Stimulated activated naive CD8-positive, alpha-beta T cell treated with anti-CD3 and anti-CD28 coated beads, Interleukin-15, Interleukin-2, amounts not matched to agents 100 ng/mL and 50 ng/mL, for 24 hours (primary cell): ENCODE measurements around the gene PHLDA2.

Experiments
- H3K27ac Mint-ChIP-seq: one replicate; pipeline ENCODE4 v1.8.0; 2021; ENCODE audit warnings: mild to moderate bottlenecking, mixed read lengths
- H3K27me3 Mint-ChIP-seq: one replicate; pipeline ENCODE4 v1.8.0; 2021; ENCODE audit warnings: mixed read lengths
- H3K36me3 Mint-ChIP-seq: one replicate; pipeline ENCODE4 v1.8.0; 2021; ENCODE audit warnings: low read depth, mixed read lengths
- H3K4me1 Mint-ChIP-seq: one replicate; pipeline ENCODE4 v1.8.0; 2021; ENCODE audit warnings: low read depth, mixed read lengths
- H3K4me3 Mint-ChIP-seq: one replicate; pipeline ENCODE4 v1.8.0; 2021; ENCODE audit warnings: mild to moderate bottlenecking, mixed read lengths
- H3K9me3 Mint-ChIP-seq: one replicate; pipeline ENCODE4 v1.8.0; 2021; ENCODE audit warnings: mixed read lengths

The PHLDA2 gene

DNA sequence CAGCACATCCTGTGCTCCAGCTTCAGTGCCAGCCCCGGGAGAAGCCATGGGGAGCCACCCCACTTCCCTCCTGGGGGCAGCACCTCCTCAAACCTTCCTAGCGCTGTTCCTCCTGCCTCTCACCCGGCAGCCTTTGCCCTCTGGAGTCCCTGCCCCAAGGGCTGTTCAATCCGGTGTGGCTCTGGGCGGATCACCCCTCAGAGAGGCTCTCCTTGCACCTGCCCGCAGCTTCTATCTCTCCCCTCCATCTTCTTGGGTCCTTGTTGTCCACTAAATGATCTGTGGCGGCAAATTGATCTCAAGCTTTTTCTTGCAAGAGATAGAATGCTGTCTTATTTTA, 25.6 kb downstream of the PHLDA2 start:
- H3K4me1 Mint-ChIP-seq, result peaks cover 25% of the 10 kb centered on the region
- no peak overlapping the region for H3K27ac Mint-ChIP-seq
- H3K27me3 Mint-ChIP-seq, result no peaks in the 10 kb centered on the region
- H3K4me3 Mint-ChIP-seq, result peak overlapping the region; percentile 67
- H3K36me3 Mint-ChIP-seq, result peaks cover 5% of the 10 kb centered on the region
- H3K9me3 Mint-ChIP-seq, result peaks cover 4% of the 10 kb centered on the region

DNA sequence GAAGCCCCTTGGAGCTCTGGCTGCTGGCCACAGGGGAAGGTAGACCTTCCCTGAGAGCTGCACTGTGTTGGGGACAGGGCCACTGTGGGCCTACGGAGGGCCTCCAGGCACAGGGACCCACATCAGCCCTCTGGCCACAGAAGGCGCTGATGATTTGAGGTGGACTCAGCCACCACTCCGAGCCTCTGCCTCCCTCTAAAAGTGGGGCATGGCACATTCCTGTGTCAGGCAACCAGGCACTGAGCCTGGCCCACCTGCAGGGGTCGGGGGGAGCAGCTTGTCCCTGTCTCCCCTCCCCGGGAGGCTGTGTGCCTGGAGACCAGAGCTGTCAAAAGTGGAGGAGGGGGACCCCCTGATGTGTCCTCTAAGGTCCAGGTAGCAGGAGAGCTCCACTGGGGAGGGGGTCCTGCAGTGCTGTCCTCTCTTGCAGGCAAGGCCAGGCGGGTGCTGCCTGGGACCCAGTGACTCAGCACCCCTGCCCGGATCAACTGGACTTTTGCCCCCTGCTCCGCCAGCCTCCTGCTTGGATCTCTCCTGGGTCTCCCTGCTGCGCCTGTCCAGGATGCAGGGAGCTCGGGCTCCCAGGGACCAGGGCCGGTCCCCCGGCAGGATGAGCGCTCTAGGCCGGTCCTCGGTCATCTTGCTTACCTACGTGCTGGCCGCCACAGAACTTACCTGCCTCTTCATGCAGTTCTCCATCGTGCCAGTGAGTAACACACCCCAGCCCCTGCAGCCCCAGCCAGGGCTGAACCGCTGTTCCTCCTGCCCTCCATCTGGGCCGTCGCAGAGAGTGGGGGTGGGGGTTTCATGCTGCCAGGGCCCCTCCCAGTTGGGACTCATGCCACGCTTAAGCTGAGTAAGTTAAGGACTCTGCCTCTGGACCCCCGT, 26.2 kb downstream of the PHLDA2 start:
- H3K27ac Mint-ChIP-seq, result no peak overlapping the region
- no peaks in the 10 kb centered on the region for H3K27me3 Mint-ChIP-seq
- H3K4me1 Mint-ChIP-seq, result peaks cover 31% of the 10 kb centered on the region
- H3K4me3 Mint-ChIP-seq, result peak overlapping the region; percentile 74
- H3K36me3 Mint-ChIP-seq, result peaks cover 5% of the 10 kb centered on the region
- H3K9me3 Mint-ChIP-seq, result peaks cover 4% of the 10 kb centered on the region

DNA sequence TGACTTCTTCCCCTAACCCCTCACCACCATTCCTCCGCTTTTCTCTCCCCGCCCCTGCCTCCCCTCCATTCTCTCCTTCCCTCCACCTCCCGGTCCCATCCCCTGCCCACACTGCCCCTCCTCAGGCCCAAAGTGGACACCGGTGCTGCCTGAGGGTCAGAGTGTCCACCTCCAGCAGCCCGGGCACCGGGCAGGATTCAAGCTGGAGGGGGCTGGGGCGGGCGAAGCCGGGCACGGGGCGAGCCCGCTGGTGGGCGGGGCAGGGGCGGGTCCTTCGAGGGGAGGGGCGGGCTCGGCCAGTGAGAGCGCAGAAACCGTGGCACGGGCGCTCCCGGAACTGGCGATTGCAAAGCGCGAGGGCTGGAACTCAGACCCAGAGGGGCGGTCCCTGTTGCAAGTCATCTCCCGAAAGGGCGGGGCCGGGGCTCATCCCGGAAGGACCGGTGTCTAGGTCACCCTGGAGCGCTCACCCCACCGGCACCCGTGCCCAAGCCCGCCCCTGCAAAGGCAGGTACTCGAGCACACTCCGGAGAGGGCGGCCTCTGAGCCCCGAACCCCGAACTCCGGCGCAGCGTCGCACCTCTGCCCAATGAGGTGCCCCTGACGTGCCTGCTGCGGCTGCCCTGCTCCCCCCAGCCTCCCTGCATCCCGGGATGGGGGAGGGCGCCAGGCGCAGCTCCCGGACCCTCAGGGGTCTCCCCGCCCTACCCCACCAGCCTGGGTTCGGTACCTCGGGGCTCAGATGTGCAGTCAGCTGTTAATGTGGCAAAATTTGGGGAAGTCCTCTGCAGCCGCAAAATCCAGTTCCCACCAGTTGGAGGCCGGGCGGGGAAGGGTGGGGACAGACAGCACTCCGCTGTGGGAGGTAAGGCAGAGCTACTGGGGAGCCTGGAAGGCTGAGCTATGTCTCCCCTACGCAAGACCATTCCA, 27.1 kb downstream of the PHLDA2 start:
- Mint-ChIP-seq H3K27me3 (no peaks in the 10 kb centered on the region), H3K27ac (no peak overlapping the region), H3K36me3 (peaks cover 5% of the 10 kb centered on the region)

DNA sequence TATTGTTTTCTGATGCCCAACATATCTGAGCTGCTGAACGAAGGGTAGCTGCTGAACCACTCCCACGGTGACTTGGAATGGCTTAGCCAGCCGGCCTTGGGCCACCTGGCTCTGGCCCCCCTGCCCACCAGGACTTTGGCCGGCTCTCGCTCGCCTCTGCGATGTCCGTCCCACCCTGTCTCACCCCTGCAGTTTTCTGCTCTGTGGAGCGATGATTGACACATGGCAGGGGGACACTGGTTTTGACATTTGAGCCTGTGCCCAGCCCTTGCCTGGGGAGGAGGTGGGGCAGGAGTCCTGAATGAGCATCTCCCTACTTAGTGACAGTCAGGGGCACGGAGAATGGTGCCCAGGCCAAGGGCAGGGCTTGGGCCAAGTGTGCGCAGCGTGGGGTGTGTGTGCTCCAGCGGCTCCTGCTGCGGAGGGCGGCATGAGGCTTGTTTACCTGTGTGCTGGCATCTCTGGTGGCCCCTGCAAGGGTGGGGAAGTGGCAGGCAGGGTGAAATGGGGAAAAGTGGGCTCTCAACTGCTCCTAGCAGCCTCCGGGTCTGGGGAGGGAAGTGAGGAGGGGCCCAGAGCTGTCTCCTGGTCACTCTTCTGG, 27.9 kb downstream of the PHLDA2 start:
- no peaks in the 10 kb centered on the region for H3K27me3 Mint-ChIP-seq
- H3K4me1 Mint-ChIP-seq, result peaks cover 35% of the 10 kb centered on the region
- peaks cover 4% of the 10 kb centered on the region for H3K9me3 Mint-ChIP-seq
- H3K36me3 Mint-ChIP-seq, result peaks cover 5% of the 10 kb centered on the region
- peak overlapping the region; percentile 14 for H3K4me3 Mint-ChIP-seq
- no peak overlapping the region for H3K27ac Mint-ChIP-seq

More for the DNA sequence above, 27.1 kb downstream of the PHLDA2 start:
- Mint-ChIP-seq H3K9me3 (peaks cover 4% of the 10 kb centered on the region), H3K4me3 (peak overlapping the region; percentile 74), H3K4me1 (peaks cover 35% of the 10 kb centered on the region)

DNA sequence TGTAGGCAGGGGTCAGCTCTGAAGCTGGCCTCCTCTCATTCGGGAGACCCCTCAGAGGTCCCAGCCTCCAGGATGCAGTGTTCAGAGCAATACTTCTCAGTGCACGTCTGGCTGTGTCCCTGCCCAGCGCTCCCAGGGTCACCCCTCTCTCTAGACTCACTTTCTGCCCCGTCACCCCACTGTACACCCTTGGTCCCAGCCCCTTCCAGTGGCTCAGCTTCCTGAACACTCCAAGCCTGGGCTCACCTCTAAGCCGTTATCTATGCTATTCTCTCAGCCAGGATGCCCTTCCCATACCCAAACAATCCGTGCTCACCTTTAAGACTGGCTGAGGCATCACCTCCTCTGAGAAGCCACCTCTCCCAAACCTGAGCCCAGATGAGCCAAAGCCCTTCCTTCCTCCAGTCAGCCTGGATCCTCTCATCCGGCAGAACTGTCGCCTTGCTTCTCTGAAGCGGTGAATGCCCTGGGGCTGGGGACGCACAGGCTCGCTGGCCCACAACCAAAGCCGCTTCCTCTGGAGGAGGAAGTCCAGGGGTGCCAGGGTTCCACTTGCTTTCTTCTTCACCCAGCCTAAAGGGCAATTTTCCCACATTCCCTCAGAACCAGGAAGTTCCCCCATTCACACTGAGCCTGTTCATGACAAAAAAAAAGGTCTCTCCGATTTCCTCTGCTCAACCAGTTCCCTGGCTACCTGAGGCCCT, 30.0 kb downstream of the PHLDA2 start:
- Mint-ChIP-seq H3K4me1 (peaks cover 35% of the 10 kb centered on the region), H3K4me3 (no peak overlapping the region), H3K27me3 (no peaks in the 10 kb centered on the region), H3K9me3 (no peaks in the 10 kb centered on the region), H3K36me3 (no peaks in the 10 kb centered on the region), H3K27ac (peak overlapping the region; percentile 65)

DNA sequence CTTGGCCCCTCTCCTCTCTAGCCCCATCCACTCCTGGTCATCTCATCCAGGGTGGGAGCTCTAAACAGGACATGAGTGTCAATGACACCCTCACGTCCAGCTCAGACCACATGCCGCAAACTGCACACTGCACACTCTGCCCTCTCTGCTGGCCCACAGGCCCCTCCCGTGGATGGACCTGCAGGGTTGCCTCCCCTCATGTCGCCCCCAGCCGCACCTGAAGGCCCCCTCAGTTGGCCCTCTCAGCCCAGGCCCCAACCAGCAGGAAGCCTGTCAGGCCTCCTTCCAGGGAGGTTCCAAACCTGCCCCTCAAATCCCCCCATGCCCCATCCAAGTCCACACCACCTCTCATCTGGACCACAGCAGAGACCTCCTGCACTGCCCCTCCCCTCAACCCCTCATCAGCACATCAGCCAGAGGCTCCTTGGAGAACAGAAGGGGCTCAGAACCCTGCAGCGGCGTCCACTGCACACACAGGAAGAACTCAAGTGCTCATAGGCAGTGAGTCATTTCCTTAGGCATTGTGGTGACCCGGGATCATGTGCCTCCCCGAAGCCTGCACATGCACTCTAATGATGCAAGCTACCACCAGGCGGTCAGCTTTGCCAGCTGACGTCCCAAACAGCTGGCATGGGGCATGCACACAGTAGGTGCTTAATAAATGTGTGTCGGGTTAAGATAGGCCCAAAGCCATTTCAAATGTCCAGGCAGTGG, 30.7 kb downstream of the PHLDA2 start:
- H3K36me3 Mint-ChIP-seq, result no peaks in the 10 kb centered on the region
- peak overlapping the region; percentile 40 for H3K4me3 Mint-ChIP-seq
- H3K27ac Mint-ChIP-seq, result peak overlapping the region; percentile 81
- no peaks in the 10 kb centered on the region for H3K27me3 Mint-ChIP-seq
- peaks cover 32% of the 10 kb centered on the region for H3K4me1 Mint-ChIP-seq
- no peaks in the 10 kb centered on the region for H3K9me3 Mint-ChIP-seq

DNA sequence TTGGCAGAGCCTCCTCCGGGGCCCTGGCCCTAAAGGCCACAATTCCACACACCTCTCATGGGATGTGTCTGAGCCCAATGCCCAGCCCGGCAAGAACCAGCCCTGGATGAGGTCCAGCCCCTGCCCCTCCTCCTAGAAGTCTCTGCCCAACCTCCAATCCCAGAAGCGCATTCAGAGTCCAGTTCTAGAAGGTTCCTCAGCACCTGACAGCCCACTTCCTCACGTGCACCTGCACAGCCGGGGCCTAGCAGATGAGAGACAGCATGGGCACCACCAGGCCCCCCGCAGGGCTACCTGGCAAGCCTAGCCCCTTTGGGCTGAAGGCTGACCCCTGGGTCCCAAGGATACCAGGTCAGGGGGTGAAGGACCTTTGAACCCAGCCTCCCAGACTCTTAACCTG, 32.2 kb downstream of the PHLDA2 start:
- H3K4me3 Mint-ChIP-seq, result no peak overlapping the region
- no peaks in the 10 kb centered on the region for H3K27me3 Mint-ChIP-seq
- H3K9me3 Mint-ChIP-seq, result no peaks in the 10 kb centered on the region
- no peak overlapping the region for H3K27ac Mint-ChIP-seq
- H3K36me3 Mint-ChIP-seq, result no peaks in the 10 kb centered on the region
- H3K4me1 Mint-ChIP-seq, result peaks cover 32% of the 10 kb centered on the region

DNA sequence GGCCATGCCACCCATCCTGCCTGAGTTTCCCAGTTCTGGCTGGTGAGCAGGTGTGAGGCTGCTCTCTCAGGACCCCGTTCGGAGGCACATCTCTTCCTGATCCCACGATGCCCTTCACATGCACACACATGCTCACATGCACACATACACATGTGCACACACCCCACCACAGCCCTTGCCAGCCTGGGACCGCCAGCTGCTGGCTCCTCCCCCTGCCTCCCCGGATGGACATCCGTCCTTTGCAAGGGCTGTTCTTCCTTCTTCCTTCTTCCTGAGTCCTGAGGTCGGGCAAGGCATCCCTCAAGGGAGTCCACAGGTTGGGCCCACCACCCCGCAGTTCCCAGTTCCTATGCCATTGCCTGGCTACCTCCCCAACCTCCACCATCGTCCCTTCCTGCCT, 33.2 kb downstream of the PHLDA2 start:
- H3K36me3 Mint-ChIP-seq, result no peaks in the 10 kb centered on the region
- no peaks in the 10 kb centered on the region for H3K27me3 Mint-ChIP-seq
- no peak overlapping the region for H3K27ac Mint-ChIP-seq
- H3K9me3 Mint-ChIP-seq, result no peaks in the 10 kb centered on the region
- H3K4me3 Mint-ChIP-seq, result no peak overlapping the region
- H3K4me1 Mint-ChIP-seq, result peaks cover 40% of the 10 kb centered on the region

DNA sequence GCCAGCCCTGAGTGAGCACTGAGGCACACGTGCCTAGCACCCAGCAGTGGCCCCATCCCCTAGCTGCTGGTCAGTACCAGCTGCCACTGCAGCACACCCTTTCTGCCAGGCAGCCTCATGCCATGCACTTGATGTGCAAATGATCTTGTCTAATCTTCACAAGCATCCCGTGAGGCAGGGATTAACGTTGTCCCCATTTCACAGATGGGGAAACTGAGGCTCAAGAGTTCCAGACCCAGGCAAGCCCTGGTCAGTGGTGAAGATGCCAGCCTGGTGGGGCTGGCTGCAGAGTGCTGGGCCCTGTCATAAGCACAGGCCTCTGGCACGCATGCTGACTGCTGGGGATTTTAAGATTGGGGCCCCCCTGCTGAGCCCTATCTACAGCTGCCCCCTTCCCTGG, 35.3 kb downstream of the PHLDA2 start:
- Mint-ChIP-seq H3K9me3 (no peaks in the 10 kb centered on the region), H3K27me3 (no peaks in the 10 kb centered on the region), H3K27ac (no peak overlapping the region), H3K4me3 (no peak overlapping the region), H3K36me3 (no peaks in the 10 kb centered on the region), H3K4me1 (peaks cover 23% of the 10 kb centered on the region)

DNA sequence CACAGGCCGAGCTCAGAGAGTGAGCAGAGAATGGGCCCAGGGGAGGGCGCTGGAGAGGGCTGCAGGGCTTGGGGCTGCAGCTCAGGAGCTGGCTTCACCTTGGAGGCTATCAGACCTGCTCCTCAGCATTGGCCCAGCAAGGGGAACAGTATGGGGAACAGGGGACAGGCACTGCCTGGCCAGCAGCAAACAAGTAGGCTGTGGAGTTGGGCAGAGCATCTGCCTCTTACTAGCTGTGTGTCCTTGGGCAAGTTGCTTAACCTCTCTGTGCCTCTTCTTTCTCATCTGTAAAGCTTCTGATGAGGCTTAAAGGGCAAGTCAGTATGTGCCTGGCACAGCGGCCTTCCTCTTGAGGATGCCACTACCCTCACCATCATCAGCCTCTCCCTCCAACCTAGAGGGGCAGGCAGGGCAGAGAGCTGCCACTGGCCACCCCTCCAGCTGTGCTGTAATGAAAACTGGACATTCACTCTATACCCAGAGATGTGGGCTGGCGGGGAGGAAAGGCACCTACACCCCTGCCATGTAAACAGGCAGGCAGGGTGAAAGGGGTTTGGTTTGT, 36.2 kb downstream of the PHLDA2 start:
- Mint-ChIP-seq H3K36me3 (no peaks in the 10 kb centered on the region), H3K27ac (peak overlapping the region; percentile 26), H3K4me3 (peak overlapping the region; percentile 79), H3K4me1 (peaks cover 18% of the 10 kb centered on the region), H3K27me3 (no peaks in the 10 kb centered on the region), H3K9me3 (no peaks in the 10 kb centered on the region)

DNA sequence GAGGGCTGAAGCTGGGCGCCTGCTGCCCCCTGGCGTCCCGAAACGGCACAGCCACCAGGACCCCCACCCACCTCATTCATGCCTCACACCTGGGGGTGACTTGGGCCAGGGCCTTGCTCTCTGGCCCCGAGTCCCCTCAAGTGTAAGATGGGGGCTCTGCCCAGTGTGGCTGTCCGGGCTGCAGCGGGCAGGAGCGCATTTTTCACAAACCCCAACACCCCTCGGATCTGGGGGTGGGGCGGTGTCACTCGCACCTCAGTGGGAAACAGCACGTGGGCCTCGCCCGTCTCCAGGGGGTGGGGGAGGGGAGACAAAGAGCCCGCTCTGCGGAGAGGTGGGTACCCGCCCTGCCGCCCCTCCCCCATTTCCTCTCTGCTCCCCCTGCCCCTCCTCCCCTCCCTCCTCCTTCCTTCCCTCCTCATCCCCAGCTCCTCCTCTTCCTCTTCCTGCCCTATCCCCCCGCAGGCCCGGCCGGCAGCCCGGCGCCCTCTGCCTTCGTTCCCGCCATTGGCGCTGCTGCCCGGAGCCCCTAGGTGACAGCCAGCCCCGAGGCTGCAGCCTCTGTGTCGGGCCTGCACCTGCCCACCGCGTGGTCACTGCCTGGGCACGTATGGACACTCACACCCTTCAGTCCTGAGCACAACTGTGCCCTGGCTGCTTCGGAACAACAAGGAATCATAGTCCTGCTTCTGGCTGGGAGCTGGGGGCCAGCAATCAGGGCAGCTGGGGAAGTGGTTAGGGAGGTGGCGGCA, 36.8 kb downstream of the PHLDA2 start:
- peak overlapping the region; percentile 79 for H3K4me3 Mint-ChIP-seq
- H3K27ac Mint-ChIP-seq, result peak overlapping the region; percentile 26
- peaks cover 14% of the 10 kb centered on the region for H3K4me1 Mint-ChIP-seq
- H3K9me3 Mint-ChIP-seq, result no peaks in the 10 kb centered on the region
- no peaks in the 10 kb centered on the region for H3K36me3 Mint-ChIP-seq
- no peaks in the 10 kb centered on the region for H3K27me3 Mint-ChIP-seq

DNA sequence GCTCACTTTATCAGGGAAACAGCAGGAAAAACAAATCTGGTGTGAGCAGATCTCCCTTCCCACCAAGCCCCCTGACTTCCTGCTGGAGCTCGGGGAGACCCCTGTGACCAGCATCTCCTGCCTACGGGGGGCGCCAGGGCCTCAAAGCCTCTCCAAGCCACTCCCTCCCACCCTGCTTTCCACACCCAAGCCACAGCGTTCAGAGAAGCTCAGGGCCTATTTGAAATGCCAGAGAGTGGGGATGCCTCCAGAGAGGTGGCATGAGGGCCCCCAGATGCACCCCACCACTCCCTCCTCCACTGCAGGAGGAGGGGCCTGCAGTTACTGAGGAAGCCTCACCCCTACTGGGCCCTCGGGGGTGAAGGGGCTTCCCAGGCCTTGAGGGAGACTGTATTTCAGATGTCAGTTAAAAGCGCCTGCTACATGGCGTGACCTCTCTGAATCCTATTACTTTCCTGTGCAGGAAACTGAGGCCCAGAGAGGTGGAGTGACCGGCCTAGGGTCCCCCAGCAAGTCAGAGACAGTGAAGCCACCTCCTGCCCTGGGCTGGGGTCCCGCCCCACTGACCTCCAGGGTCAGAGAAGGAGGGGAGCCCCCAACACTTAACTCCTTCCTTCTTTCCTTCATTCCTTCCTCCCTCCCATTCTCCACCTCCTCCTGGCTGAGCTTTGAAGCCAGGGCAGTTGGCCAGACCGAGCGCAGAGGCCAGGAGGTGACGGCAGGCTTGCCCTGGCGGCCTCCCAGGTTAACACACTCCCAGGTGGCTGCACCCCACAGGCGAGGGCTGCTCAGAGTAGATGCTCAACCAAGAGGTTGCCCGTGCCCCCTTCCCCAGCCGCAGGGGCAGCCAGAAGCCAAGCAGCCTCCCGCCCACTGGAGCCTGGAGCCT, 37.6 kb downstream of the PHLDA2 start:
- no peaks in the 10 kb centered on the region for H3K36me3 Mint-ChIP-seq
- H3K27ac Mint-ChIP-seq, result peak overlapping the region; percentile 5
- peaks cover 14% of the 10 kb centered on the region for H3K4me1 Mint-ChIP-seq
- no peaks in the 10 kb centered on the region for H3K9me3 Mint-ChIP-seq
- H3K4me3 Mint-ChIP-seq, result peak overlapping the region; percentile 60
- no peaks in the 10 kb centered on the region for H3K27me3 Mint-ChIP-seq
